ENCODE results near the gene PPM1H.

GRCh38 chr12:62879691-62880090 is 55.3 kb downstream of the PPM1H start:
- TF ChIP-seq CTCF (IDR thresholded peaks at IDR 0.05) (no peak), POLR2A (IDR thresholded peaks at IDR 0.05) (no peak)
